ENCODE data around the gene NOXO1.
"Not testable (repeated sequence)": the region's sequence is repeated elsewhere in the genome, so short reads cannot be mapped to it uniquely, and the experiment has no call there.

Gene NOXO1

DNA sequence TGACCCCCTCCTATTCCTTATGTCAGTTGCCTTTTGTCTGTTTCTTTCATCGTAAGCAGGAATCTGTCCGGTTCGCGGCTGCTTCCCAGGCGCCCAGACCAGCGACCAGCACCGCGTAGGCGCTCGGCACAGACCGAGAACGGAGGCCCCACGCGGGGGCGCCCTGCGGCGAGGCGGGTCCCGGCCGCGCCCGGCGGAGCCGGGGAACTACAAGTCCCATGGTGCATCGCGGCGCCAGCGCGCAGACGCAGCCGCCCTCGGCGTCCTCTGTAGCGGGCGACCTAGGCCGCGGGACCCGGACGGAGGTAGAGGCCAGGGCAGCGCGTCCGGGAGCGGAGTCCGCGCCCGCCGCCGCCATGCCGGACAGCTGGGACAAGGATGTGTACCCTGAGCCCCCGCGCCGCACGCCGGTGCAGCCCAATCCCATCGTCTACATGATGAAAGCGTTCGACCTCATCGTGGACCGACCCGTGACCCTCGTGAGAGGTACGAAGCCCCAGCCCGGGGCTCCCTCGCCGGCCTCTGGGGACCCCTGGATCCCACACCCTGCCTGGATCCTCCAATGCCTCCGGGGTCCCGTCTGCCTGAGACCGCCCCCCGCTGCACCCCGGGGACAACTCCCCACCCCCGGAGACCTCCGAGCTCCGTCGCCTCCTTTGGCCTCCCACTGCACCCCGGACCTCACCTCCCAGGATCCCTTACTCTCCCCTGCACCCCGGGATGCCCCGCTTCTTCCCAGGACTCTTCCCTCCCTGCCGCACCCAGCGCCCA is 21.8 kb downstream of the NOXO1 start, which contains the start of gene NDUFB10:
NDUFB10 (plus strand) TSS at position 270 of the 771 bp plus-strand sequence; CDS start at position 357, 87 bp downstream.
- Mint-ChIP-seq H3K36me3 (ENCODE audit: low read depth) (peaks cover 30% of the 10 kb centered on the region), H3K27me3 (ENCODE audit: low read depth) (peaks cover 6% of the 10 kb centered on the region), H3K27ac (peak within 1 kb of the TSS; percentile 59 to 88 (median 73)), H3K4me1 (peaks cover 27% of the 10 kb centered on the region), H3K9me3 (no peaks in the 10 kb centered on the region), H3K4me3 (peak within 1 kb of the TSS; percentile 94 to 96 (median 96))
- TF ChIP-seq, protein P1, sequence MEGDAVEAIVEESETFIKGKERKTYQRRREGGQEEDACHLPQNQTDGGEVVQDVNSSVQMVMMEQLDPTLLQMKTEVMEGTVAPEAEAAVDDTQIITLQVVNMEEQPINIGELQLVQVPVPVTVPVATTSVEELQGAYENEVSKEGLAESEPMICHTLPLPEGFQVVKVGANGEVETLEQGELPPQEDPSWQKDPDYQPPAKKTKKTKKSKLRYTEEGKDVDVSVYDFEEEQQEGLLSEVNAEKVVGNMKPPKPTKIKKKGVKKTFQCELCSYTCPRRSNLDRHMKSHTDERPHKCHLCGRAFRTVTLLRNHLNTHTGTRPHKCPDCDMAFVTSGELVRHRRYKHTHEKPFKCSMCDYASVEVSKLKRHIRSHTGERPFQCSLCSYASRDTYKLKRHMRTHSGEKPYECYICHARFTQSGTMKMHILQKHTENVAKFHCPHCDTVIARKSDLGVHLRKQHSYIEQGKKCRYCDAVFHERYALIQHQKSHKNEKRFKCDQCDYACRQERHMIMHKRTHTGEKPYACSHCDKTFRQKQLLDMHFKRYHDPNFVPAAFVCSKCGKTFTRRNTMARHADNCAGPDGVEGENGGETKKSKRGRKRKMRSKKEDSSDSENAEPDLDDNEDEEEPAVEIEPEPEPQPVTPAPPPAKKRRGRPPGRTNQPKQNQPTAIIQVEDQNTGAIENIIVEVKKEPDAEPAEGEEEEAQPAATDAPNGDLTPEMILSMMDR (IDR thresholded peaks at IDR 0.05; ENCODE audit: unreplicated experiment in 3 of 3): peak; percentile 42 to 69 (median 45)

DNA sequence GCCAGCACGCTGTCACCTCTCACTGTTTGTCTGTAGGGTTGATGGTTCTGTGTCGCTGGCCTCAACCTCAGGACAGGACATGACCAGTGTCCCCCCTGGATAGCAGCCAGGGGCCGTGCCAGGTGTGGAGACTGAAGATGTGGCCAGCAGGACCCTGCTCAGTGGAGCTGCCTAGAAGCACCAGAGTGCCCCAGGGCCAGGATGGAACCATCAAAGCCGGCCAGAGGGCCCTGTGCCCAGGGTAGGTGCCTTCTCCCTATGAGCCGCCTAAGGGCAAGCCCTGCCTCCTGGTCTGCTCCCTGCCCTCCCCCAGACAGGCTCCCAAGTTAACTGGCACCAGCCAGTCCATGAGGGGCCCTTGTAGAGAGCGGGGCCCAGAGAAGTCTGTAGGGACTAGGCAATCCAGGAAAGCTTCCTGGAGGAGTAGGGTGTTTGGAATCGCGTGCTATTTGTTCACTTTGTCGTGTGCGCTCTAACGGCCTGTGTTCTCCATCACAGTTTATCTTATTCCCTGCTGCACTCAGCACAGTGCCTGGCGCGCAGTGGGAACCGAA is 22.5 kb downstream of the NOXO1 start:
- Mint-ChIP-seq H3K4me1 (peaks cover 23% of the 10 kb centered on the region), H3K27me3 (ENCODE audit: low read depth) (peaks cover 6% of the 10 kb centered on the region), H3K36me3 (ENCODE audit: low read depth) (peaks cover 26% of the 10 kb centered on the region), H3K9me3 (no peaks in the 10 kb centered on the region), H3K27ac (peak overlapping the region in 2 of 3 experiments; percentile 54 to 55), H3K4me3 (peak overlapping the region; percentile 94 to 96 (median 96))
- TF ChIP-seq, protein P1 (IDR thresholded peaks at IDR 0.05; ENCODE audit: unreplicated experiment in 3 of 3): no peak

DNA sequence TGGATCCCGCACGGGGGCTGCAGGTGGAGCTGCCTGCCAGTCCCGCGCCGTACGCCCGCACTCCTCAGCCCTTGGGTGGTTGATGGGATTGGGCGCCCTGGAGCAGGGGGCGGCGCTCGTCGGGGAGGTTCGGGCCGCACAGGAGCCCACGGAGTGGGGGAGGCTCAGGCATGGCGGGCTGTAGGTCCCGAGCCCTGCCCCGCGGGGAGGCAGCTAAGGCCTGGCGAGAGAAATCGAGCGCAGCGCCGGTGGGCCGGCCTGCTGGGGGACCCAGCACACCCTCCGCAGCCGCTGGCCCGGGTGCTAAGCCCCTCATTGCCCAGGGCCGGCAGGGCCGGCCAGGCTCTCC is 23.2 kb downstream of the NOXO1 start:
- Mint-ChIP-seq H3K36me3 (ENCODE audit: low read depth) (peaks cover 20% of the 10 kb centered on the region), H3K4me1 (peaks cover 17% of the 10 kb centered on the region), H3K4me3 (peak overlapping the region in 1 of 3 experiments; percentile 31)
- not testable (repeated sequence) for H3K27ac Mint-ChIP-seq; H3K27me3 Mint-ChIP-seq (ENCODE audit: low read depth); H3K9me3 Mint-ChIP-seq

DNA sequence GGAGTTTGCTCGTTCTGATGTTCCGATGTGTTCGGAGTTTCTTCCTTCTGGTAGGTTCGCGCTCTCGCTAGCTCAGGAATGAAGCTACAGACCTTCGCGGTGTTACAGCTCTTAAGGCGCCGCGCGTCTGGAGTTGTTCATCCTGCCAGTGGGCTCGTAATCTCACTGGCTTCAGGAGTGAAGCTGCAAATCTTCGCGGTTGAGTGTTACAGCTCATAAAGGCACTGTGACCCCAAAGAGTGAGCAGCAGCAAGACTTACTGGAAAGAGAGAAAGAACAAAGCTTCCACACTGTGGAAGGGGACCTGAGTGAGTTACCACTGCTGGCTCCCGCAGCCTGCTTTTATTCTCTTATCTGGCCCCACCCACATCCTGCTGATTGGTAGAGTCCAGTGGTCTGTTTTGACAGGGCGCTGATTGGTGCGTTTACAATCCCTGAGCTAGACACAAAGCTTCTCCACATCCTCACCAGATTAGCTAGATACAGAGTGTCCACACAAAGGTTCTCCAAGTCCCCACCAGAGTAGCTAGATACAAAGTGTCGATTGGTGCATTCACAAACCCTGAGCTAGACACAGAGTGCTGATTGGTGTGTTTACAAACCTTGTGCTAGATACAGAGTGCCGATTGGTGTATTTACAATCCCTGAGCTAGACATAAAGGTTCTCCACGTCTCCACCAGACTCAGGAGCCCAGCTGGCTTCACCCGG is 23.7 kb downstream of the NOXO1 start:
- H3K27ac Mint-ChIP-seq; H3K27me3 Mint-ChIP-seq (ENCODE audit: low read depth); H3K9me3 Mint-ChIP-seq: not testable (repeated sequence)
- peaks cover 16% of the 10 kb centered on the region for H3K36me3 Mint-ChIP-seq (ENCODE audit: low read depth)
- H3K4me3 Mint-ChIP-seq: peak overlapping the region in 2 of 3 experiments; percentile 31 to 36
- H3K4me1 Mint-ChIP-seq: peaks cover 13% of the 10 kb centered on the region

DNA sequence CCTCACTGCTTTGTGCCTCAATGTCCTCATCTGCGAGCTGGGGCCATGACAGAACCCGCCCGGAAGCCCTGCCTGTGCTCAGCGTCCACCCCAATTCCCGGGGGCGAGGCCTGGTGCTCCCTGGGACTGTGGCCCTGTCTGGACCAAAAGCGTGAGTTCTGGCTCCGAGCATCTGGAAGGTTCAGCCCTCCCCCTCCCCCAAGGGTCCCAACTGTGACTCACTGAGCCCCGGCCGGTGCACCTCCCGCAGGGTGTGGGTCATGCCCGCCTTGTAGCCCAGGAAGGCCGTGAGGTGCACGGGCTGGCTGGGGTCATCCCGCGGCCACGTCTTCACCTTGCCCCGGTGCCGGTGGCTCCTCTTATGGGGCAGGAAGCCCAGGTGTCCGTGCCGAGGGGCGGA is 27.5 kb downstream of the NOXO1 start:
- no peak overlapping the region for H3K27ac Mint-ChIP-seq
- H3K4me1 Mint-ChIP-seq: no peaks in the 10 kb centered on the region
- H3K27me3 Mint-ChIP-seq (ENCODE audit: low read depth): no peaks in the 10 kb centered on the region
- TF ChIP-seq, protein P1 (IDR thresholded peaks at IDR 0.05; ENCODE audit: unreplicated experiment in 3 of 3): no peak
- no peaks in the 10 kb centered on the region for H3K9me3 Mint-ChIP-seq
- no peak overlapping the region for H3K4me3 Mint-ChIP-seq
- no peaks in the 10 kb centered on the region for H3K36me3 Mint-ChIP-seq (ENCODE audit: low read depth)

DNA sequence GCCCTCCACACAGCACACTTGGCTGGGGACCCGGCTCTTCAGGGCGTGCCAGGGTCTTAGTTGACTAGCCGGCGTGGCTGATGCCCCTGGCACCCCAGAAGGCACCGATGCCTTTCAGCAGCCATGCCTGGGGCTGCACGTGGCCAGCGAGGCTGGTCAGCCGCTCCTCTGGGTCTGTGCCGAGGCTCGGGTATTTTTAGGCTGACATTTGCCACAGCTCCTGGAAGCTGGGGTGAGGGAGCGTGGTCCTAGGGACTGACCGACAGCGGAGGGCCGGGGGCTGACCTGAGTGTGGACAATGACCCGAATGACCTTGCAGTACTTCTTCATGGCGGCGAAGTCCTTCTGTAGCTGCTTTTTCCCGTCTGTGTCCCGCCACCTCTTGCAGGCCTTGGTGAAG is 30.7 kb downstream of the NOXO1 start:
- H3K4me3 Mint-ChIP-seq: no peak overlapping the region
- no peaks in the 10 kb centered on the region for H3K4me1 Mint-ChIP-seq
- no peaks in the 10 kb centered on the region for H3K27me3 Mint-ChIP-seq (ENCODE audit: low read depth)
- no peak overlapping the region for H3K27ac Mint-ChIP-seq
- TF ChIP-seq, protein P1 (IDR thresholded peaks at IDR 0.05; ENCODE audit: unreplicated experiment in 3 of 3): no peak
- H3K9me3 Mint-ChIP-seq: no peaks in the 10 kb centered on the region
- no peaks in the 10 kb centered on the region for H3K36me3 Mint-ChIP-seq (ENCODE audit: low read depth)

Measured in nephron (organoid).